ENCODE data around the gene BMP6.

DNA sequence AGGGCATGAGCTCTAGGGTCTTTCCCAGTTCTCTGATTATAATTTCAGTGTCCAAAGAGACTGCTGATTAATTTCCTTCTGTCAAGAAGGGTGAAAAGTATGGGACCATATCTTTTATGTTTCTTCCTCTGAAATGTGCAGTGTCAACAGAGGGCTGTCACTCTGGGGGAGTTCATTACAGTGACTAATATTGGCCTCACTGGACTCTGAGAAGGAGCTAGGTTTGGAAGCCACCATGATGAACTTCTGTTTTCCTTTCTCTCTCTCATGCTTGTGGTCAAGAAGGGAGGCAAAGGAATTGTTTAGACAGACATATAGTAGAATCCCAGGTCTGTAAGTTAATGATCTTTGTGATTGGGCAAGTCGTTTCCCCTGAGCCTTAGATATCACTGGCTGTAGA lies 41.8 kb upstream of the BMP6 start:
- TF ChIP-seq EZH2 (IDR thresholded peaks at IDR 0.05; ENCODE audit: insufficient read depth, poor library complexity, severe bottlenecking), result no peak
- TF ChIP-seq EZH2phosphoT487 (IDR thresholded peaks at IDR 0.05; ENCODE audit: insufficient read depth, low read depth), result no peak
